Right renal pelvis (tissue), 4 donors: ENCODE measurements around the gene DRG2. TPM values are rescaled to one million over a fixed set of nuclear protein-coding genes. Genes with fewer than 3 reads are reported as not detected.
A peak's percentile ranks its signal among the peaks of the same experiment; 100 is the strongest.

Experiments
- DNase-seq, 4 donors: peaks; one replicate each; pipeline ENCODE4 v3.0.0-alpha.2; 2013; ENCODE audit warnings: low read depth in 4 of 4, low spot score in 3 of 4, missing footprints in 1 of 4
- polyA plus RNA-seq, 4 donors: library from polyadenylated mRNA; unstranded; fragments of 120-200 nt; gene quantifications; one replicate each; pipeline ENCODE4 v1.2.1, GENCODE V29; 2013; ENCODE audit not compliant: insufficient read length in 4 of 4

Gene DRG2
- polyA plus RNA-seq, 4 donors: 33.2 to 41.8 (median 36.0) TPM

DNA sequence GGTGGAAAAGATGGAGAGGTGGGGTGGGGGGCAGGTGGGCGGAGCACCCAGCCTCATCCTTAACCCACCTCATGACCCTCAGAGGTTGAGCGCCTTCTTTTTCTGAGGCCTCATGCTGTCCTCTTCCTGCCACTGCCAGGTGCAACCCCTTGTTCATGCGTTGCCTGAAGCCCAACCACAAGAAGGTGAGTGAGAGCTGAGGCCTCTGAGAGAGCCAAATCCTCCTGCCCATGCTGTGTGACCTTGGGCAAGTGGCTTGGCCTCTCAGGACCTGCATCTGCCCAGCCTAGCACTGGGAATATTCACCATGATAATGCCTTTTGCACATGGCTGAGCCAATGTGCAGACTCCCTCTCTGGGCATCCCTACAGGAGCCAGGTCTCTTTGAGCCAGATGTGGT is 52.9 kb downstream of the DRG2 start:
- DNase-seq: no peak

DNA sequence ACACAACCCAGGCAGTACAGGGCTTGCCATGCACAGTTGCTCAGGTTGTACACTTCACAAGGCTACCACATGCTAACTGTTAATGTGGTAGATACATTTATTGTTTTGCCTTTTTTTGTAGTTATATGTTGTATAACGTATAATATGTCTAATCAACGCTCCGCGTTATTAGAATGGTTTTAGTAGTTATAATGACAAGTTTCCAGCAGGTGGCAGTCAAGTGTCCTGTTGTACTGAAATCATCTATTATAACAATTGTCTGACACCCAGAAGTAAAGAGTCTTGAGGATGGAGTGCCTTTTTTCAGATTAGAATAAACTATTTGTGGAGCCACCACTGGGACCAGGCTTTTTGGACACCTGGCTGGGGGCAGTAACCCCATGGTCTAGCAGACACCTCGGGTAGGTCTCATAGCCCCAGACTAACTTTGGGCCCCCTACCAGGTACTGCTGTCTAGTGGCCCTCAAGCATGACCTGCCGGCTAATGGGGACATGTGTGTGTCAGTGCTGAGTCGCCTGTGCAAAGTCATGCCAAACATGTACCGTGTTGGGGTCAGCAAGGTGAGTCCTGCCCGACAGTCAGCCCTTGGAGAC is 53.6 kb downstream of the DRG2 start:
- DNase-seq: peak in 2 of 4 donors; percentile 55 to 56

DNA sequence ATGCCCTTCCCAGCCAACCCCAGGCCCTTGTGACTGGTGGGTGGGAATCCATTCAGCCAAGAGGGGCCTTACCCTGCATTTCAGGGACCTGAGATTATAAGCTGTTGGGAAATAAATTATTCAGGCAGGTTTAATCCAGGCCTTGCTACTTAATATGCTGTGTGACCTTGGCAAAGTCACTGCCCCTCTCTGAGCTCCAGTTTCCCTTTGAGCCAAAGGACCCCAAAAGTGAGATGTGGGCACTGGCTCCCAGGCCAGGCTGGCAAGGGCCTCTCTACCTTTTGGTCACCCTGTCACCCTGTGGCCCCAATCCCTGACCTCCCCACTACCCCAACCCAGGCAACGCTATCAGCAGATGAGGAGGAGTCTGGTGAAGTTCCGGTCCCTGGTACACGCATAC is 54.7 kb downstream of the DRG2 start:
- no peak for DNase-seq

DNA sequence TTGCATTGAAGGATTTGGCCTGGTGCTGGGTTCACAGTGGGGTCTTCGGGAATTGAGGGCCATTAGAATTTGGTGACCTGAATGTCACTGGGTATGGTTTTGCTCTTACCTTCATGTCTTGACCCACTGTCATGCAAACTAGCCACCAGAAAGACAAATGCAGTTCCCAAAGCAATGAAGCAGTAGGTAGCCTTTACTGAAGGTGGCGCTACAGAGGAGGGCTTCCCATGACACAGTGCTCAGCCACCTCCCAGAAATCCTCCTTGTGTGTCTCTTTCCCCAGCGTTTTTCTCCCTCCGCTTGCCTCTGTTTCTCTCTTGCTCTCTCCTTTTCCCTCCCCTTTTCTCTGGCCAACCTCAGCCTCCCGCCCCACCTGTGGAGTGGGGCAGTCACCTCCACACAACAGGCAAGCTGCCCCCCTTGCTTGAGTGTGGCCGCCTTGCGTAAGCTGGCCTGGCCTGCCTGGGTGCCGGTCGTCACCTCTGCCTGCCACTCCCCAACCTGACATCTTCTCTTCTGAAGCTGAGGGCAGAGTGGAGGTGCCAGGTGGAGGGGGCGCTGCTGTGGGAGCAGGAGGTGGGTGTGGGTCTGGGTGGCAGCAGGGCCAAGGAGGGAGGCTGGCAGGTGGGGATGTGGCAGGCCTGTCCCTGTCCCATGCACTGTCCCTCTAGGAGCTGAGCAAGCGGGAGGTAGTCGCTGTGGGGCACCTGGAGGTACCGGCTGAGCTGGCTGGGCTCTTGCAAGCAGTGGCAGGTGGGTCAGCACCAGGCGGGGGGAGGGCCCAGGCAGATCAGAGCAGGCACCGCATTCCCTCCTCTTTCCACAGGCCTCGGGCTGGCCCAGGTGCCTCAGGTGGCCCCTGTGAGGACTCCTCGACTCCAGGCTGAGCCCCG is 55.5 kb downstream of the DRG2 start:
- no peak for DNase-seq

DNA sequence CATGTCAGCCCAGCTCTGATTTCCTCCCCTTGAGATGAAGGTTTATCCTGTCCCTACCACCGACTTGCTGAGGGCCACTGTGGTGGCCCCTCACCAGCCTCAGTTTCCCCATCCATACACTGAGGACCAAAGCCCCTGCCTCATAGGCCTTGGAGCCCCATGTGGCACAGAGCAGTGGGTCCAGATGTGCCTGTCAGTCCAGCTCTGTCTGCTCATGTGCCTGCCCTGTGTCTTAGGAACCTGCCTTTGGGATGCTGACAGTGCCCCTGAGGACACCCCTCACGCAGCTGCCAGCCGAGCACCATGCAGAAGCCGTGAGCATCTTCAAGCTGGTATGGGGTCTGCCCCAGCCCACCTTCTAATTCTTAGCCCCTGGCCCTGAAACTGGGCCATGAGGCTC is 56.5 kb downstream of the DRG2 start:
- DNase-seq: no peak

DNA sequence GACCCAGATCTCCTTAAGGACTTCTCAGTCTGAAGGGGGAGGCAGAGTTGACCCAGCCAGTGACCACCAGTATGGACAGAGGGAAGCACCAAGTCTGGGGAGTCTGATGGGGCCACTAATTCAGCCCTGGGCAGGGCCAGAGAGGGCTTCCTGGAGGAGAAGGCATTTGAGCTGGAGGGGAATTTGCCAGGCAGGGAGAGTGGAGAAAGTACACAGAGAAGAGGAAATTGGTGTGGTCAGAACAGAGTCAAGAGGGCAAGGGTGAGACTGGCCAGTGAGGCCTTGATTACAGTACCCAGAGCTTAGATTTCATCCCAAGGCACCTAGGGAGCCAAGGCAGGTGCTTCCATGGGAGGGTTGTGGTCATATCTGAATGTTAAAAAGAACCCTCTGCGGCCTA is 57.1 kb downstream of the DRG2 start:
- no peak for DNase-seq

DNA sequence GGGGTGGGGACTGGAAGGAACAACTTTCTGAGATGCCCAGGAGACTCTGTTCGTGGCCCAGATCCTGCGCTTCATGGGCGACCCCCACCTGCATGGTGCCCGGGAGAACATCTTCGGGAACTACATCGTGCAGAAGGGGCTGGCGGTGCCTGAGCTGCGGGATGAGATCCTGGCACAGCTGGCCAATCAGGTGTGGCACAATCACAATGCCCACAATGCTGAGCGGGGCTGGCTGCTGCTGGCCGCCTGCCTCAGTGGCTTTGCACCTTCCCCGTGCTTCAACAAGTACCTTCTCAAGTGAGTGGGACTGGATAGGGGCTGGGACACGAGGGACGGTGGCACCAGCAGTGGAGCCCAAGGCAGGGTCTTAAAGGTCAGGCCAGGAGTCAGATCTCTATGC is 58.1 kb downstream of the DRG2 start:
- no peak for DNase-seq

DNA sequence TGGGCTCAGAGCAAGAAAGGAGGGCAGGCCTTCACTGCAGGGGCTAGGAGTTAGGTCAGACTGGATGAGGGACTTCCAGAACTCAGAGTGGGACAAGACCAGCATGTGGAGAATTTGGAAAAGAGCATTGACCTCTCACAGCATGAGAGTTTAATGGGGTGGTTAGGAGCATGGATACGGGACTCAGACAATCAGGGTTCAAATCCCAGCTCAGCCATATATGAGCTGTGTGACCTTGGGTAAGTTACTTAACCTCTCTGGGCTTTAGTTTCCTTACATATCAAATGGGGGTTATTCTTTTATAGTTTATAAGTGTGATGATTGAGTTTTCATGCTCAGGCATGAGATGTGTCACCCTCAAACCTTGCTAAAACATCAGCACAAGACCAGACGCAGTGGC is 58.5 kb downstream of the DRG2 start:
- DNase-seq: no peak

DNA sequence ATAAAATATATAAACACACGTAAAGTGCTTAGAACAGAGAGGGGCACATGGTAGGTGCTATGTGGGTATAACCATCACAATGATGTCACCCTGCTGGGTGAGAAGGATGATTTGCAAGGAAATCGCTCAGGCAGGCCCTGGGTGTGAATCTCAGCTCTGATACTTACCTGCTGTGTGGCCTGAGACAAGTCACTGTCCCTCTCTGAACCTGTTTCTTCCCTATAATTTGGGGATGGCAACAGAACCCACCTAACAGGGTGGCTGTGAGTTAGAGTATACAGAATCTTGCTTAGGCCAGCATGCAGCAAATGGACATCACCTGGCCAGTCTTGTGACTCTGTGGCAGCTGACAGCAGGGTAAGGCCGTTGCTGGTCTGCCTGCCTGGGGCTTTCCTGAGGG is 59.2 kb downstream of the DRG2 start:
- no peak for DNase-seq

DNA sequence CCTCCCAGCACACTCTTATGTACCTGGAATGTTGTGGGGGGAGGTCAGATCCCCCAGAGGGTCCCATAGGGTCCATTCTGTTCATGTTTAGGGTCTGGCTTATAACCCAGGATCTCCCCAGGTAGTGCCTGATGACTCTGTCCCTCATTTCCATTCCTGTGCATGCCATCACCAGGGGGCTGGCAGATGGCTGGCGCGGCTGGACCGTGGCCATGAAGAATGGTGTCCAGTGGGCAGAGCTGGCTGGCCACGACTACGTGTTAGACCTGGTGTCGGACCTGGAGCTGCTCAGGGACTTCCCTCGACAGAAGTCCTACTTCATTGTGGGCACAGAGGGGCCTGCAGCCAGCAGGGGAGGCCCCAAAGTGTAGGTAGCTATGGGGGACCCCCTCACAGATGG is 60.8 kb downstream of the DRG2 start:
- no peak for DNase-seq

DNA sequence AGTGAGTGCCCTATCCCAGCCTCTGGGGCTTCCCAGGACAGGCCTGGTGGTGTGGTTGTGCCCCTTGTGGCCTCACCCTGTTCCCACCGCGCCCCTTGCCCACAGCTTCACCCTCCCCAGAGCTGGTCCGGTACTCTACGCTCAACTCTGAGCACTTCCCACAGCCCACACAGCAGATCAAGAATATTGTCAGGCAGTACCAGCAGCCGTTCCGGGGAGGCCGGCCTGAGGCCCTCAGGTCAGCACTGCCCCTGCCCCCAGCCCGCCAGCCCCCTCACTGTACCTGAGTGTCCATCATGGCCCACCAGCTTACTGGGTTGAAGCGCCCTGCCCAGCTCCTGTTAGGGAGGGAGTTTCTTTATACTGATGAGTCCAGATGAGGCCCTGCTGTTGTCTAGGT is 63.5 kb downstream of the DRG2 start:
- no peak for DNase-seq

DNA sequence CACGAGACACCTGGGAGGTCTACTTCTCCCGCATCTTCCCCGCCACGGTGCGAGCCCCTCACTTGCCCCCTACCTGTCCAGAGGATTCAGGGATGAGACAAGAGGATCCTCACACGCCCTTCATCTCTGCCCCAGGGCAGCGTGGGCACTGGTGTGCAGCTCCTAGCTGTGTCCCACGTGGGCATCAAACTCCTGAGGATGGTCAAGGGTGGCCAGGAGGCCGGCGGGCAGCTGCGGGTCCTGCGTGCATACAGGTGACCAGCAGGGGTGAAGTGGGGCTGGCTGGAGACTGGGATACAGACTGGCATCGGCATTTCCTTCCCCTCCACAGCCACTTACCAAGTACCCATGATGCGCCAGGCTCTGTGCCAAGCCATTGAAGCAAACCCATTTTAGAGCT is 67.4 kb downstream of the DRG2 start:
- DNase-seq: no peak

DNA sequence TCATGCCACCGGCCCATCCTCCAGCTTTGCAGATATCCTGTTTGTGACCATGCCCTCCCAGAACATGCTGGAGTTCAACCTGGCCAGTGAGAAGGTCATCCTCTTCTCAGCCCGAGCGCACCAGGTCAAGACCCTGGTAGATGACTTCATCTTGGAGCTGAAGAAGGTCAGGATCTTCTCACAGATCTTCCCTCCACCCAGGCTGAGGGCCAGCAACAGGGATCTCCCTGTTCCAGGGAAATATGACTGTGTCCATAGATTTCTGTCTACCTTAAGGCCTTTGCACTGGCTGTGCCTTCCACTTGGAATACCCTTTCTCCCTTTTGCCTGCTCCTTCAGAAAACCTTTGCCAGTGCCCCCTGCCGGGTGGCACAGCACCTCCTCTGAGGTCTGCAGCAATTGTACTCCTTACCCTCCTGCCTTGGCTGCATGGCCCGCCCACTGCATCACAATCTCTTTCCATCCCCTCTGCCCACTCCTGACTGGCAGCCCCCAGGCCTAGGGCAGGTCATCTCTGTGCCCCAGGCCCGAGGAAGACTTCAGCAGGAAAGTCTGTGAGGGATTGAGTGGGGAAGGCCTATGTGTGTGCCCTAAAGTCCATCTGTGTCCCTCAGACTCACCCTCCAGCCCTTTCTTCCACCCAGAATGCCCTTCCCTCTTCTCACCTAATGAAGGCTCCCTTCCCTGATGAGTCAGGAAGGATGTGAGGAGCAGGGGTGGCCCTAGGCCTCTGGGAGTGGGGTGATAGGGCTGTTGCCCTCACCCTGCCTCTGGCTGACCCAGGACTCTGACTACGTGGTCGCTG is 68.6 kb downstream of the DRG2 start:
- no peak for DNase-seq

DNA sequence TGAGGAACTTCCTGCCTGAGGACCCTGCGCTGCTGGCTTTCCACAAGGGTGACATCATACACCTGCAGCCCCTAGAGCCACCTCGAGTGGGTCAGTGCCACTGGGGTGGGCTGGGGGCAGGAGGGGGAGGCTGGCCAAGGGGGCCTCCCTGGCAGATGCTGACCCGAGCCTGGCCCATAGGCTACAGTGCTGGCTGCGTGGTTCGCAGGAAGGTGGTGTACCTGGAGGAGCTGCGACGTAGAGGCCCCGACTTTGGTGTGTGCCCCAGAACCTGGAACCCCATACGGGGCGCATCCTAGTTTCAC is 69.2 kb downstream of the DRG2 start:
- no peak for DNase-seq

Other genes starting within 250 kb of the DRG2 start
- gene TOM1L2, start 115.5 kb upstream of the DRG2 start, polyA plus RNA-seq: 10 to 100 TPM; 35.4 to 40.2 (median 37.6) TPM
- gene DRC3, start 115.1 kb upstream of the DRG2 start, polyA plus RNA-seq: 10 to 100 TPM; 13.1 to 15.3 (median 14.2) TPM
- 10 to 100 TPM; 20.4 to 32.4 (median 27.8) TPM for gene ATPAF2, start 48.8 kb upstream of the DRG2 start, polyA plus RNA-seq
- gene GID4, start 48.5 kb upstream of the DRG2 start, polyA plus RNA-seq: 10 to 100 TPM; 13.6 to 15.4 (median 14.2) TPM
- gene MYO15A, start 20.8 kb downstream of the DRG2 start, polyA plus RNA-seq: 1 to 10 TPM; 2.1 to 3.8 (median 2.8) TPM
- gene ALKBH5, start 95.9 kb downstream of the DRG2 start, polyA plus RNA-seq: 10 to 100 TPM; 65.2 to 71.8 (median 68.8) TPM
- 10 to 100 TPM; 26.7 to 36.9 (median 29.7) TPM for gene LLGL1, start 137.7 kb downstream of the DRG2 start, polyA plus RNA-seq
- gene FLII, start 170.8 kb downstream of the DRG2 start, polyA plus RNA-seq: 100 to 1,000 TPM; 128 to 144 (median 136) TPM
- 10 to 100 TPM; 13.9 to 20.4 (median 16.0) TPM for gene MIEF2, start 172.7 kb downstream of the DRG2 start, polyA plus RNA-seq
- 10 to 100 TPM; 34.3 to 41.7 (median 39.2) TPM for gene TOP3A, start 227.0 kb downstream of the DRG2 start, polyA plus RNA-seq
- gene SMCR8, start 227.3 kb downstream of the DRG2 start, polyA plus RNA-seq: 10 to 100 TPM; 15.3 to 16.6 (median 16.4) TPM